ENCODE data around the gene SEMA7A.
"Not testable (repeated sequence)": the region's sequence is repeated elsewhere in the genome, so short reads cannot be mapped to it uniquely, and the experiment has no call there.

The SEMA7A gene

DNA sequence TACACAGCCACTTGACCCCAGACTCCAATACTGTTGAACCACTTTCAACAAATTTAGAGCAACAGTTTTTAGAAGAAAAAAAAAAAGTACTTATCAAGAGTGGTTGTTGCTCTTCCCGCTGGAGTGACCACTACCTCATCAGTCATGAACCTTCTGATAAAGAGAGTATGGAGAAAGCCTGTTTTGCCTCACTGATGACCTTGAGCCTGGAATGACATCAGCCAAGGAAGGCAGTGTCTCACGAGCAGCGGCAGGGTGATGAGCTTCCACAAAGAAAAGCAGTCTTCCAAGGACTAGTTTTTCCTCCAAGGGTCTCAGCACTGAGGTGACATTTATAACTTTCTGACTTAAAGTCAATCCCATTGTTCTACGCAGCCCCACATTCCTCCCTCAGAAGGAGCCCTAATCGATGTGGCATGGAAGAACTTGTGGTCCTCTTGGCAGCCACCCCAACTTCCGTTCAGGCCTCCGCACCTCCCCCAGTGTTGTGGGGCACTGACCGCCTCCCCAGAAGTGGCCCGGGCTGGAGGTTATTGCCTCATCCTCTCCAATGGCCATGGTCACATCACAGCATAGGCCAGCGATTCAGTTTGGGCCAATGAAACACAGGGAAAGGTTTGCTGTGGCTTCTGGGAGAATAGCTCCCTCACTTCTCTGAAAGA is 64.5 kb downstream of the SEMA7A start:
- no peak for DNase-seq

DNA sequence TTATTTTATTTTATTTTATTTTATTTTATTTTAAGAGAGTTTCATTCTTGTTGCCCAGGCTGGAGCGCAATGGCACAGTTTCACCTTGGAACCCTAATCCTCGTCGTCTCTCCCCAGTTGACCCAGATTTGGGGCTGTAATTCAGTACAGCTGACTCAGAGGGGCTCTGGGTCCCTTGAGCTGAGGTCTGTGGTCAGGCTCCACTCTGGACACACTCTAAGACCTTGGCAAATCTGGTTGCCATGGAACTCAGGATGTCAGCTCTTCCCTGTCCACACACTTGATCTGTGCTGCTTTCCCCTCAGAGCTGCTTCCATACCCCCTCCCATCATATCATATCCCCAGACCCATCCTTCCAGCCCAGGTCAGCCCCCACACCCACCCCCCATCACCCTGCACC is 65.6 kb downstream of the SEMA7A start:
- no peak for DNase-seq

GRCh38 chr15:74367296-74367854 is 66.4 kb downstream of the SEMA7A start, which contains the start of gene CYP11A1:
TSS of gene CYP11A1 (minus strand) at chr15:74367646. CDS start at chr15:74367585, 61 bp downstream.
- no peak for DNase-seq

- DNase-seq, result no peak
Observed at GRCh38 chr15:74365598-74366445, 67.9 kb downstream of the SEMA7A start.

- DNase-seq, result no peak
Observed at GRCh38 chr15:74364936-74365597, 68.7 kb downstream of the SEMA7A start.

GRCh38 chr15:74362482-74362881 is 71.3 kb downstream of the SEMA7A start:
- no peak for DNase-seq

GRCh38 chr15:74360855-74361254 is 72.9 kb downstream of the SEMA7A start:
- not testable (repeated sequence) for DNase-seq

DNA sequence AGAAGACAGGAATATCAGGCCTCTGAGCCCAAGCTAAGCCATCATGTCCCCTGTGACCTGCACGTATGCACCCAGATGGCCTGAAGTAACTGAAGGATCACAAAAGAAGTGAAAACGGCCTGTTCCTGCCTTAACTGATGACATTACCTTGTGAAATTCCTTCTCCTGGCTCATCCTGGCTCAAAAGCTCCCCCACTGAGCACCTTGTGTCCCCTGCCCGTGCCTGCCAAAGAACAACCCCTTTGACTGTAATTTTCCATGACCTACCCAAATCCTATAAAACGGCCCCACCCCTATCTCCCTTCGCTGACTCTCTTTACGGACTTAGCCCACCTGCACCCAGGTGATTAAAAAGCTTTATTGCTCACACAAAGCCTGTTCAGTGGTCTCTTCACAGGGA is 74.4 kb downstream of the SEMA7A start:
- not testable (repeated sequence) for DNase-seq

Measured in T-helper 9 cell (primary cell).